Stimulated activated naive CD8-positive, alpha-beta T cell treated with anti-CD3 and anti-CD28 coated beads, Interleukin-15, Interleukin-2, amounts not matched to agents 100 ng/mL and 50 ng/mL, for 24 hours (primary cell): ENCODE measurements around the gene TENM3.

ENCODE experiments used
- H3K27ac Mint-ChIP-seq: one replicate; pipeline ENCODE4 v1.8.0; 2021; ENCODE audit warnings: mild to moderate bottlenecking, mixed read lengths
- H3K27me3 Mint-ChIP-seq: one replicate; pipeline ENCODE4 v1.8.0; 2021; ENCODE audit warnings: mixed read lengths
- H3K36me3 Mint-ChIP-seq: one replicate; pipeline ENCODE4 v1.8.0; 2021; ENCODE audit warnings: low read depth, mixed read lengths
- H3K4me1 Mint-ChIP-seq: one replicate; pipeline ENCODE4 v1.8.0; 2021; ENCODE audit warnings: low read depth, mixed read lengths
- H3K4me3 Mint-ChIP-seq: one replicate; pipeline ENCODE4 v1.8.0; 2021; ENCODE audit warnings: mild to moderate bottlenecking, mixed read lengths
- H3K9me3 Mint-ChIP-seq: one replicate; pipeline ENCODE4 v1.8.0; 2021; ENCODE audit warnings: mixed read lengths

The TENM3 gene

DNA sequence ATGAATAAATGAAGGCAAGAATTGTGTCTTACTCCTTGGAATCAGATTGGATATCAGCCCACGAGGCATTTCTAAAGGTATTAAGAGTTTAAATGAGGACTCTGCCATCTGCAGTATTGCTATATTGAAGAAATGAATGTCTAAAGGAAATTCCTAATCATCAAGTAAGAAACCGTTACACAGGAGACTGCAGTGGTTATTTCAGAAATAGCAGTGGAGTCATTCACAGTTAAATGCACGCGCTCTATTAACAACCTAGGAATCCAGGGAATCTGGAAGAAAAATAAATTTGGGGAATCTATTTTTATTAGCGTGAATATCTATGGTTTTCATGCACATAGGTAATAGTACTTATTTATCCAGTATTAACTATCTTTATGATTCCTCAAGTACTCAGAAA, 334.2 kb downstream of the TENM3 start:
- Mint-ChIP-seq H3K27me3 (peaks cover 6% of the 10 kb centered on the region), H3K36me3 (no peaks in the 10 kb centered on the region), H3K9me3 (no peaks in the 10 kb centered on the region), H3K27ac (no peak overlapping the region), H3K4me1 (no peaks in the 10 kb centered on the region), H3K4me3 (no peak overlapping the region)

DNA sequence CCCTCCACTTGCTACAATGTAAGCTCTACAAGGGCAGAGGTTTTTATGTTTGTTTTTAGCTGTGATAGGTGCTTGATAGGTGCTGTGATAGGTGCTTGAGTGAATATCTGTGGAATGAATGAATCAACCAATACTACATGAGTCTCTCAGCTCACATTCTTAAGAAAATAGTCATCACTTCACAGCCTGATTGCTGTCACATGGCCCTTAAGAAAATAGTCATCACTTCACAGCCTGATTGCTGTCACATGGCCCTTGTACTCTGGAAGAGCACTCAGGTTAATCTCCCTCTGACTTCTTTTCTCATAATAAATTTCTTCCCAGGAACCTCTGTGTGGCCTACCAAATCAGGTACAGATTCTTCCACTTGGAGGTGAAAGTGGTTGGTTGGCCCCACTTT, 335.2 kb downstream of the TENM3 start:
- H3K4me3 Mint-ChIP-seq, result no peak overlapping the region
- H3K36me3 Mint-ChIP-seq, result no peaks in the 10 kb centered on the region
- H3K27ac Mint-ChIP-seq, result no peak overlapping the region
- H3K4me1 Mint-ChIP-seq, result no peaks in the 10 kb centered on the region
- no peaks in the 10 kb centered on the region for H3K9me3 Mint-ChIP-seq
- H3K27me3 Mint-ChIP-seq, result peaks cover 6% of the 10 kb centered on the region

DNA sequence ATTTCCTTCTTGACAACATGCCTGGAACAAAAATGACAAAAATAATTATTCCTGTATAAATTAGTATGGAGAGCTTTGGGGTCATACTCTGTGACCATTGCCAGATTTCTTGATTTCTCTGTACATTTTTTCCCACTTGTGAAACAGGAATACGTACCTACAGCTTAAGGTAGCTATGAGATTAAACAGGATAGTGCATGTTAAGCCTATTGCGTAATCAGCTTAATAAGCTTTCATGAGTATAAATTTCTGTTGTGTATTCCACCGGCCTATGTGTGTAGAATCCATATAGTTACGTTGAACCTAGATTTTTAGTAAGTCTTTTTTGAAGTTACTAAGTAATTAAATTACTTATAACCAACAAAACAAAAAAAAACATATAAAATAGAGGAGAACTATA, 339.0 kb downstream of the TENM3 start:
- H3K27ac Mint-ChIP-seq, result no peak overlapping the region
- H3K9me3 Mint-ChIP-seq, result no peaks in the 10 kb centered on the region
- H3K4me3 Mint-ChIP-seq, result no peak overlapping the region
- no peaks in the 10 kb centered on the region for H3K4me1 Mint-ChIP-seq
- no peaks in the 10 kb centered on the region for H3K36me3 Mint-ChIP-seq
- peaks cover 8% of the 10 kb centered on the region for H3K27me3 Mint-ChIP-seq

DNA sequence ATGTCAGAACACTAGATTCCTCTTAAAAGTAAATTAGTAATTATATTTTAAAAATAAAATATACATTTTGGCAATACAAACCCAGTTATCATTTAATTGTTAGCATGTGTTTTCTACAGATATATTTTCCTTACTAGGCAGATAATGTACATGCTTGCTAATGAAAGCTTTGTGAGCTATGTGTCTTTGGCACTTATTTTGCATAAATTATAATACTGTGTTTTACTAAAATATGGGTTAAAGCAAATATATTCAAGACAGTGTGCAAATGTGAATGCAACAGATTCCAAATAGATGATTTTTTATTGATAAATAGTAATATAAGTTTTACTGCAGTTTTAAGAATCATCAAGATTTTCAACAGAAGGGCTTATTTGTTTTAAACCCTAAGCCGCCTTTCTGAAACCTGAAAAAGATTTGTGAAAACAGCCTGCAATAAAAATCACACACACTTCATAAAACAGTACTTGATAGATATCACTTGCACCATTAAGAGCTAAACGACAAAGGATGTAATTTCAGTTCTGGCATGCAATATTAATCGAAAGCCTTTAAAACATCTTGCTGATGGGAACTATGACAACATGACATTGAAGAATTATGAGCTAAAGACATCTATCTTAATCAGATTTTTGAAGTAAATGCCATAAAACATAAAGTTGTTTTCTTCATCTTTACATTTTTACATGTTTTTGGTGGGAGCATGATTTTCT, 340.7 kb downstream of the TENM3 start:
- Mint-ChIP-seq H3K4me1 (no peaks in the 10 kb centered on the region), H3K36me3 (no peaks in the 10 kb centered on the region), H3K27ac (no peak overlapping the region), H3K9me3 (no peaks in the 10 kb centered on the region), H3K4me3 (no peak overlapping the region), H3K27me3 (peaks cover 6% of the 10 kb centered on the region)

DNA sequence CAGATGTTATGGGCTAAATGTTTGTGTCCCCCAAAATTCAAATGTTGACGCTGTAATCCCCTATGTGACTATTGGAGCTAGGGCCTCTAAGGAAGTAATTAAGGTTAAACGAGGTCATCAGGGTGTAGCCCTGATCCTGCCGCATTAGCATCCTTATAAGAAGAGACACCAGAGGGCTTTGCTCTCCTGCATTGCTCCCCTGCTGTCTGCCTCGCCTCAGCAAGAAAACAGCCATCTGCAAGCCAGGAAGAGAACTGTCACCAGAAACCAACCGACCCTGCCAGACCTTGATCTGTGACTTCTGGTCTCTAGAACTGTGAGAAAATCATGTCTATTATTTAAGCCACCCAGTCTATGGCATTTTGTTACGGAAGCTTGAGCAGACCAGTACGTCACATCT, 342.1 kb downstream of the TENM3 start:
- Mint-ChIP-seq H3K27ac (no peak overlapping the region), H3K9me3 (no peaks in the 10 kb centered on the region), H3K27me3 (peaks cover 6% of the 10 kb centered on the region), H3K4me3 (no peak overlapping the region), H3K4me1 (no peaks in the 10 kb centered on the region), H3K36me3 (no peaks in the 10 kb centered on the region)

DNA sequence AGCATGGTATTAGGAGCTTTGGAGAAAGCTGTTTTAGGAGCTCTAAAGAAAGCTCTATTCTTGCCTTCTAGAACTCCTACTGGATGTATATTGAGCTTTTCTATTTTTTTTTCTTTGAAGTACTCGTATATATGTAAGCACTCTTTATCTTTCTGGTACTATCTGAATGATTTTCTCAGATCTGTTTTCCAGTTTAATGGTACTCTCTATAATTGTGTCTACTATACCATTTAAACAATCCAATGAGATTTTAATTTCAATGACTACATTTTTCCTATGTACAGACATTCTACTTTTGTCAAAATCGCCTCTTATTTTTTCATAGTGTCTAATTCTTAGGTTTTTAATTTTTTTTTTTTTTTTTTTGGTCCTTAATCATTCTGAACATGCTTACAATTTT, 345.9 kb downstream of the TENM3 start:
- H3K27me3 Mint-ChIP-seq, result peaks cover 10% of the 10 kb centered on the region
- H3K27ac Mint-ChIP-seq, result no peak overlapping the region
- no peaks in the 10 kb centered on the region for H3K9me3 Mint-ChIP-seq
- no peak overlapping the region for H3K4me3 Mint-ChIP-seq
- H3K4me1 Mint-ChIP-seq, result no peaks in the 10 kb centered on the region
- H3K36me3 Mint-ChIP-seq, result no peaks in the 10 kb centered on the region

DNA sequence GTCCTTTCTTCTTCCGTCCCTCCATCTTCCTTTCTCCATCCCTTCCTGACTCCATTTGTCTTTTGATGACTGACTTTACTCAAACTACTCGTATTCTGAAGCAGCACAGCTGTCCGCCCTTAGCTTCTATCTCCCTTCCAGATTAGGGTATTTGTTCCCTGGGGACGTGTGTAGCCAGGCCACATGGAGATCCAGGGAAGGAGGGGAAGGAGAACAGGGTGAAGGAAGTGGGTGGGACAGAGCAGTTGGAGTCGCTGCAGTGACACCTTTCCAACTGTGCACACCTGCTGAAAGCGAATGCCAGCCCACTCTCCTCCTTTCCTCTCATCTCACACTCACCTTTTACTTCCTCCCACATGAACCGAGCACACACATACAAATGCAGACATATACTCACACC, 350.2 kb downstream of the TENM3 start:
- no peaks in the 10 kb centered on the region for H3K4me1 Mint-ChIP-seq
- no peaks in the 10 kb centered on the region for H3K9me3 Mint-ChIP-seq
- no peak overlapping the region for H3K27ac Mint-ChIP-seq
- peaks cover 4% of the 10 kb centered on the region for H3K27me3 Mint-ChIP-seq
- no peaks in the 10 kb centered on the region for H3K36me3 Mint-ChIP-seq
- H3K4me3 Mint-ChIP-seq, result no peak overlapping the region

DNA sequence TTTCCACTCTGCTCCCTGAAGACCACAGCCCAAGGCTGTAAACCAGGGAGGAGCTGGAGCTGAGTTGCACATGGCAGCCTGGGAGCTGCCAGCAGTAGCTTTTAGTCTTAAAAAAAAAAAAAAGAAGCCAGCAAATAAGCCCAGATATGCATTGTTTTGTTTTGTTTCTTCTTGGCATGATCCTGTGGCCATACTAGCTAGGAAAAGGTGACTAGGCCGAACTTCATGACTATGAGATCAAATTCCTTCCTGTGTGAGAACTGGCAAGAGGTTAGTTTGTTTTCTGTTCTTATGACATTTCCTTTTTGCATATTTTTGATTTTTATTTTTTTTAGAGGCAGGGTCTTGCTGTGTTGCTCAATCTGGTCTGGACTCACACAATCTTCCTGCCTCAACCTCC, 350.7 kb downstream of the TENM3 start:
- no peaks in the 10 kb centered on the region for H3K9me3 Mint-ChIP-seq
- no peak overlapping the region for H3K4me3 Mint-ChIP-seq
- no peak overlapping the region for H3K27ac Mint-ChIP-seq
- H3K36me3 Mint-ChIP-seq, result no peaks in the 10 kb centered on the region
- H3K27me3 Mint-ChIP-seq, result peaks cover 4% of the 10 kb centered on the region
- H3K4me1 Mint-ChIP-seq, result no peaks in the 10 kb centered on the region

DNA sequence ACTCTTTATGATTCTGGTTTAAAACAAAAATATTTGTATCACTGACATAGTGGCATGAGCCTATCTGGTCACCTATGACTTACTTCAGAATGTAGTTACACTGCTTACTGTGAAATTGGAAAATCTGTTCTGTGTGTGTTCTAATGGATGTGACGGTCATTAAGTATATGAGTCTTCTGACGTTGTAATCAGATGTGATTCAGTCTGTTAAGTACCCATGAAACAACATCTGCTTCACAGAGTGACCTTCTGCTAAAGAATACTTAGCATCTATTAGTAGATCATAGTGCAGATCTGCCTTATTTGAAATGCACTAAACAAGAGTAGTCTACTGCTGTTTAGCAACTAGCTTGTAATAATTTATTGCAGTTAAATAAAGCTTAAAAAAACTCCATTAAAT, 356.9 kb downstream of the TENM3 start:
- H3K27me3 Mint-ChIP-seq, result no peaks in the 10 kb centered on the region
- H3K27ac Mint-ChIP-seq, result no peak overlapping the region
- no peaks in the 10 kb centered on the region for H3K9me3 Mint-ChIP-seq
- no peaks in the 10 kb centered on the region for H3K4me1 Mint-ChIP-seq
- no peaks in the 10 kb centered on the region for H3K36me3 Mint-ChIP-seq
- H3K4me3 Mint-ChIP-seq, result no peak overlapping the region

DNA sequence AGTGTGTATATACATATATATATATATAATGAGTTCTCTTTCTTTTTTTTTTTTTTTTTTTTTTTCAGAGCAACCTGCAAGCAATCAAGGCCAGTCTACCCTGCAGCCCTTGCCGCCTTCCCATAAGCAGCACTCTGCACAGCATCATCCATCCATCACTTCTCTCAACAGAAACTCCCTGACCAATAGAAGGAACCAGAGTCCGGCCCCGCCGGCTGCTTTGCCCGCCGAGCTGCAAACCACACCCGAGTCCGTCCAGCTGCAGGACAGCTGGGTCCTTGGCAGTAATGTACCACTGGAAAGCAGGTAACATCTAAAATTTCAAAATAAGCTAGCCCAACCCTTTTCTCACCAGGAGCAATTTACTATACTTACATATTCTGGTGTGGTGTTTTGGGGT, 357.7 kb downstream of the TENM3 start:
- Mint-ChIP-seq H3K27me3 (no peaks in the 10 kb centered on the region), H3K4me3 (no peak overlapping the region), H3K27ac (no peak overlapping the region), H3K4me1 (no peaks in the 10 kb centered on the region), H3K36me3 (no peaks in the 10 kb centered on the region), H3K9me3 (no peaks in the 10 kb centered on the region)

DNA sequence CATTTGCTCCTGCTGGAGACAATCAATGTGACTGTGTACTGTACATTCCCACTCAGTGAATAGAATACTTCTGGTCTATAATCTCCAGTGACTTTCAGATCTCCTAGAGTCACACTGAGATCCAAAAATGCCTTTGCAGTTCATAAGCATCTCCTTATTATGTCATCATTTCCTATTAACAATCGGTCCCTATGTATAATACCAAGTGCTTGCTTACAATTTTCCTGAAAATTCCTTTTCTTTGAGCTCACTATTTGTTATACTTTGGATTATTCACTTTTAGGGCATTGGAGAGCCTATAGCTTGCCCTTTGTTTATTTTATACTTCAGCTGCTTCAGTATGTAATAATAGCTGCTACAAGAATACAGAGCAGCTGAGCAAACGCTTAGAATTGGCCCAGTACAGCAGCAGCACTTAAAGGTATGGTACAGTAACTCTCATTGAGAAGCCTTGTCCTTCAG, 361.0 kb downstream of the TENM3 start:
- H3K9me3 Mint-ChIP-seq, result no peaks in the 10 kb centered on the region
- H3K4me3 Mint-ChIP-seq, result no peak overlapping the region
- H3K4me1 Mint-ChIP-seq, result no peaks in the 10 kb centered on the region
- H3K27me3 Mint-ChIP-seq, result no peaks in the 10 kb centered on the region
- no peaks in the 10 kb centered on the region for H3K36me3 Mint-ChIP-seq
- H3K27ac Mint-ChIP-seq, result no peak overlapping the region

DNA sequence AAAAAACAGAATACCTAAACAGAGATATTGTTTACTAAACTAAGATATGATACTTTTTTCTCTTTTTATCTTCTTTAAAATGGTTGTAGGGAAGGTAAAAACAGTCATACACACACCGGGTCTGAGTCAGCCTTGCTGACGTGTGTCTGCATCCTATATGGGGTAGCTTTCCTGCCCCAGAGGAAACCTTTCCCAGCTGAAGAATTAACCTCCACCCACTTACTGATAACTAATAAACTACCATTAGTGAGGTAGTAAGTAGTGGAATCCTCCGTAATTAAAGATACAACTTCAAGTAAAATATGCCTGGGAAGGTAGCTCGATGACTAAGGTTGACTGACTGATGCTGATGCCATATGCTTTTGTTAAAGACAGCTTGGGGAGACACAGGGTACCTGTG, 361.8 kb downstream of the TENM3 start:
- no peaks in the 10 kb centered on the region for H3K9me3 Mint-ChIP-seq
- H3K27ac Mint-ChIP-seq, result no peak overlapping the region
- no peaks in the 10 kb centered on the region for H3K27me3 Mint-ChIP-seq
- H3K4me3 Mint-ChIP-seq, result no peak overlapping the region
- no peaks in the 10 kb centered on the region for H3K4me1 Mint-ChIP-seq
- no peaks in the 10 kb centered on the region for H3K36me3 Mint-ChIP-seq

DNA sequence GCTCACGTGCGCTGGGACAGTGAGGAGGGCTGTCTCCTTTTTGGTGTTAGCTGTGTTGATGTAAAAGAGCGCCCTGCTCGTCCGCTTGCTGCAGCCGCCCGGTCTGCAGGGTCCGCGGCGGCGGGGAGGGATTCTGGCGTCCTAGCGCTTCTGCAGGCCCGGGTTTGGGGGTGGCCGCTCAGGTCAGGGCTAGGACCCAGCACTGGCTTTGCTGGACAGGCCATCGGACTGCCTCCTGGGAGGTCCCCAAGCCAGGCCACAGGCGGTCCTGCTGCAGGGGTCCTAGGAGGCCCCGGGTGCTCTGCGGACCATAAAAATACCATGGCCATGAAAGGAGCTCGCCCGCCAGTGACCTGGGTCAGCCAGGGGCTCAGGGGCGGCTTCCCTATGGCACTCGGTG, 365.3 kb downstream of the TENM3 start:
- Mint-ChIP-seq H3K27ac (no peak overlapping the region), H3K36me3 (no peaks in the 10 kb centered on the region), H3K27me3 (no peaks in the 10 kb centered on the region), H3K4me3 (no peak overlapping the region), H3K4me1 (no peaks in the 10 kb centered on the region), H3K9me3 (no peaks in the 10 kb centered on the region)

DNA sequence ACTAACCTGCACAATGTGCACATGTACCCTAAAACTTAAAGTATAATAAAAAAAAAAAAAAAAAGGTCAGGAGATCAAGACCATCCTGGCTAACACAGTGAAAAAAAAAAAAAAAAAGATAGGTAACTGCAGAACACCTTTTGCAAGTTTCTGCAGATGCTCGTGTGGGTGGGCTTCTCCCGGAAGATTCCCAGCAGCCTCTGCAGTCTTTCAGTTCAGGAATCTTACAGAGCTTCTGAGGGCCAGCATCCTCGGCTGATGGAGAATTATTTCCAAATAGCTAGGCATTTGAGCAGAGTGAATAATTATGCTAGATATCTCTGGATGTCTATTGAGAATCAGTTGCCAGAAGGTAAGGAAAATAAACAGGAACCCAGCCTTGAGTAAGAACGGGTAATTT, 373.3 kb downstream of the TENM3 start:
- Mint-ChIP-seq H3K27ac (no peak overlapping the region), H3K9me3 (no peaks in the 10 kb centered on the region), H3K4me1 (no peaks in the 10 kb centered on the region), H3K4me3 (no peak overlapping the region), H3K36me3 (no peaks in the 10 kb centered on the region), H3K27me3 (peaks cover 9% of the 10 kb centered on the region)

DNA sequence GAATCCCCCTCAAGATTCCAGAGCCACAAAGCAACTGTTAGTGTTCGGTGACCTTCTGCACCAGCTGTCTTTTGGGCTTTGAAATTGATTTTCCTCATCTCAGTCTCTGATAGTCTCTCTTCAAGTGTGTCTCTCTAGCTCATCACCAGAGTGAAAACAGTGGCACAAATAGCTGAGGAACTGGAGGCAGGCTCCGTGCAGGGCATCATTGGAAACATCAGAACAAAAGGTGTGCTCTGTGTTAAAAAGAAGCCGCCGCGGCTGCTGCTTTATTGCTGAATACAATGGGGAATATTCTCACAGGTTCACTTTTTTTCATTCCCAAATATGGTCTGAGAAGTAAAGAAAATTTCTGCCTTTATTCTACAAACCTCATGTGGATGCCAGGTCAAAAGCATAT, 376.5 kb downstream of the TENM3 start:
- H3K27ac Mint-ChIP-seq, result no peak overlapping the region
- H3K4me1 Mint-ChIP-seq, result no peaks in the 10 kb centered on the region
- peaks cover 12% of the 10 kb centered on the region for H3K27me3 Mint-ChIP-seq
- no peaks in the 10 kb centered on the region for H3K36me3 Mint-ChIP-seq
- H3K9me3 Mint-ChIP-seq, result no peaks in the 10 kb centered on the region
- H3K4me3 Mint-ChIP-seq, result no peak overlapping the region
